CD14-positive monocyte (primary cell): Measurements from ENCODE around the gene MICU1. TPM values are rescaled to one million over a fixed set of nuclear protein-coding genes. Genes with fewer than 3 reads are reported as not detected.

Experiments
- DNase-seq, 3 donors: peaks; one replicate each; pipeline ENCODE4 v3.0.0-alpha.2; 2011 to 2022
- H2AFZ ChIP-seq: 2 replicates; pipeline ENCODE4 v1.6.0; 2012; ENCODE audit warnings: mild to moderate bottlenecking, low read depth, low read length, inconsistent platforms; ENCODE audit not compliant: insufficient read depth, poor library complexity, severe bottlenecking
- H3K27ac ChIP-seq, 2 donors: 1 replicate in 1 of 2; 2 replicates in 1 of 2; pipeline ENCODE4 v1.5.1; 2012 to 2013; ENCODE audit warnings: low read length in 2 of 2, control low read depth in 1 of 2, inconsistent platforms in 1 of 2, low read depth in 1 of 2, mild to moderate bottlenecking in 1 of 2
- H3K27me3 ChIP-seq, 2 donors: one replicate each; pipeline versions ENCODE4 v1.6.0 to v1.6.1; 2011 to 2013; ENCODE audit warnings: low read length in 2 of 2; ENCODE audit not compliant: control insufficient read depth in 2 of 2, insufficient read depth in 2 of 2
- H3K36me3 ChIP-seq, 2 donors: replicated peaks in 1 of 2; 1 replicate in 1 of 2; 2 replicates in 1 of 2; pipeline versions ENCODE4 v1.5.1 to v1.6.1; 2012 to 2013; ENCODE audit warnings: low read length in 2 of 2, control low read depth in 1 of 2, inconsistent platforms in 1 of 2, mild to moderate bottlenecking in 1 of 2; ENCODE audit not compliant: insufficient read depth in 2 of 2, control insufficient read depth in 1 of 2
- H3K4me1 ChIP-seq, 2 donors: 1 replicate in 1 of 2; 2 replicates in 1 of 2; pipeline versions ENCODE4 v1.5.1 to v1.6.1; 2012 to 2013; ENCODE audit warnings: low read length in 2 of 2, control low read depth in 1 of 2, inconsistent platforms in 1 of 2, mild to moderate bottlenecking in 1 of 2, moderate library complexity in 1 of 2; ENCODE audit not compliant: insufficient read depth in 2 of 2, control insufficient read depth in 1 of 2
- H3K4me2 ChIP-seq: replicated peaks from 2 replicates; pipeline ENCODE3; 2012; ENCODE audit warnings: low read length, moderate library complexity, mild to moderate bottlenecking; ENCODE audit not compliant: poor library complexity, severe bottlenecking; ENCODE audit errors: extremely low read depth
- H3K4me3 ChIP-seq, 3 experiments: fragments of 200-600 bp in 1 of 3; sonication (generic) in 1 of 3; replicated peaks in 1 of 3; 1 replicate in 2 of 3; 2 replicates in 1 of 3; pipeline ENCODE4 v1.5.1; 2011 to 2013; ENCODE audit warnings: low read length in 3 of 3, mild to moderate bottlenecking in 3 of 3, control low read depth in 2 of 3, low read depth in 2 of 3, inconsistent platforms in 1 of 3, moderate library complexity in 1 of 3
- H3K79me2 ChIP-seq: 2 replicates; pipeline ENCODE4 v1.6.0; 2012; ENCODE audit warnings: mild to moderate bottlenecking, control low read depth, inconsistent platforms, low read length, moderate library complexity; ENCODE audit not compliant: insufficient read depth
- H3K9ac ChIP-seq: 2 replicates; pipeline ENCODE4 v1.6.0; 2017; ENCODE audit warnings: low read length, mild to moderate bottlenecking; ENCODE audit not compliant: insufficient read depth, poor library complexity, severe bottlenecking
- H3K9me3 ChIP-seq, 2 donors: replicated peaks in 1 of 2; 1 replicate in 1 of 2; 2 replicates in 1 of 2; pipeline versions ENCODE4 v1.5.1 to v1.6.1; 2012 to 2013; ENCODE audit warnings: low read length in 2 of 2, control low read depth in 1 of 2; ENCODE audit not compliant: control insufficient read depth in 1 of 2, insufficient read depth in 1 of 2
- H4K20me1 ChIP-seq: 2 replicates; pipeline ENCODE4 v1.6.0; 2012; ENCODE audit warnings: mild to moderate bottlenecking, low read length, control low read depth, moderate library complexity; ENCODE audit not compliant: insufficient read depth
- H3K27ac Mint-ChIP-seq, 7 donors: one replicate each; pipeline ENCODE4 v1.8.0; 2020; ENCODE audit warnings: mild to moderate bottlenecking in 7 of 7, mixed read lengths in 7 of 7, moderate library complexity in 6 of 7, inconsistent platforms in 2 of 7
- H3K27me3 Mint-ChIP-seq, 3 donors: one replicate each; pipeline ENCODE4 v1.8.0; 2021 to 2022; ENCODE audit warnings: low read depth in 3 of 3, mild to moderate bottlenecking in 3 of 3, mixed read lengths in 3 of 3, moderate library complexity in 3 of 3, inconsistent platforms in 1 of 3
- H3K36me3 Mint-ChIP-seq, 2 donors: one replicate each; pipeline ENCODE4 v1.8.0; 2020; ENCODE audit warnings: mixed read lengths in 2 of 2, inconsistent platforms in 1 of 2, mild to moderate bottlenecking in 1 of 2
- H3K4me1 Mint-ChIP-seq: one replicate; pipeline ENCODE4 v1.8.0; 2020; ENCODE audit warnings: mild to moderate bottlenecking, mixed read lengths
- H3K4me3 Mint-ChIP-seq, 2 donors: one replicate each; pipeline ENCODE4 v1.8.0; 2020; ENCODE audit warnings: mild to moderate bottlenecking in 2 of 2, mixed read lengths in 2 of 2, moderate library complexity in 1 of 2
- H3K9me3 Mint-ChIP-seq, 7 donors: one replicate each; pipeline ENCODE4 v1.8.0; 2020 to 2022; ENCODE audit warnings: mixed read lengths in 7 of 7, mild to moderate bottlenecking in 6 of 7, moderate library complexity in 6 of 7, inconsistent platforms in 2 of 7
- WGBS: methylation state at CpG from one replicate; pipeline ENCODE4 v1.1.5; 2013; ENCODE audit warnings: missing lambda C conversion rate; ENCODE audit not compliant: insufficient coverage; 5-methylcytosine and 5-hydroxymethylcytosine counted together
- intact Hi-C, 2 donors: fragments of 100-400 bp; cut with micrococcal nuclease; formaldehyde crosslinking; loops; one replicate each; pipeline versions ENCODE4 v1.15.0 to v1.15.1; 2023
- polyA plus RNA-seq, 3 donors: library from polyadenylated mRNA; depleted of rRNA in 1 of 3; unstranded in 2 of 3; stranded (reverse) in 1 of 3; fragments of 300-500 nt in 2 of 3; fragments of >200 nt in 1 of 3; fragmentation: Illumina TruSeq in 2 of 3; gene quantifications; 1 replicate in 2 of 3; 2 replicates in 1 of 3; pipeline ENCODE4 v1.2.3, GENCODE V29; 2012 to 2021
- TF ChIP-seq, protein P1 (sequence below): fragments of 200-600 bp; IDR thresholded peaks from one replicate; pipeline ENCODE4 v1.8.0; 2022; ENCODE audit warnings: antibody characterized with exemption, mild to moderate bottlenecking

The MICU1 gene
- polyA plus RNA-seq, 3 donors, result 51.1 to 76.4 (median 51.7) TPM

DNA sequence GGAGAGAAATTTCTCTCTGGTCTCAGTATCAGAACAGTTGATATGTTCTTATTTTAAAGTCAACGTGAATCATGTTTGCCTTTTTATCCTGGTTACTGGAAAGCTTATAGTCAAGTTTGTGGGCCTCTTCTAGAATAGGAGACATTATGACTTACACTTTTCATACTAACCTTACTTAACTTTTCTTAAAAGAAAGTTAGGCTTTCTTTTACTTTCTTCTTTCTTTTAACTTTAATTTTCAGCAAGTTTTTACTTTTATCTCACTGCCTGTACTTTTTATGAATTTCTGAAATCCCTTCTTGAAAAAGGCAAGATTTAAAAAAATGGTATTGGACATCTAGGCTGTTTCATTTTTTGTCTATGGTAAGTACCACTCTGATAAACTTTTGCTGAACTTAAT, 195.9 kb downstream of the MICU1 start:
- Mint-ChIP-seq H3K36me3 (peaks cover 13 to 25% of the 10 kb centered on the region in 2 donors), H3K27me3 (no peaks in the 10 kb centered on the region)
- no peak overlapping the region for H2AFZ ChIP-seq

DNA sequence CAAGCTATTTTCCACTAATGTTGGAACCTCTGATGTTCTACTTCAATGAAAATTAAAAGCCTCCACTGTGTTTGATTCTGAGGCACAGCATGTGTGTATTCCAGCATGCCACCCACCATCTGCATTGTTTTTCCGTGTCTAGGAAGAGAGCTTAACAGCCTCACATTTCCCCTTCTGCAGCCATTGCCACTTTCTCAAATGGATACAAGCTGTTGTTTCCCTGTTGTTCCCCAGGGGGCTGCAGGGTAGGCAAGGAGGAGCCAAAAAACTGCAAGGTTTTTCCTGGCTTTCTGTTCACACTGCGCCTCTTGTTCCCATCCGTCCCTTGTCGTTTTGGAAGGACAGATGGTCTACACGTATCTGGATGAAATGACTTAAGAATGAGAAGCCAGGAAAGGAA, 198.9 kb downstream of the MICU1 start:
- 92% methylated on average over 2 of the region's 5 CpGs for WGBS
- no peak overlapping the region for H2AFZ ChIP-seq
- H3K4me3 ChIP-seq, result no peak overlapping the region
- no peak overlapping the region for H3K27ac ChIP-seq
- H3K9ac ChIP-seq, result no peak overlapping the region
- Mint-ChIP-seq H3K4me1 (no peaks in the 10 kb centered on the region), H3K9me3 (peaks cover 2 to 7% (median 5%) of the 10 kb centered on the region in 7 donors), H3K27me3 (no peaks in the 10 kb centered on the region), H3K36me3 (peaks cover 18 to 34% of the 10 kb centered on the region in 2 donors), H3K4me3 (no peak overlapping the region), H3K27ac (peak overlapping the region in 1 of 7 donors; percentile 41)
- H3K4me2 ChIP-seq, result no peak overlapping the region
- H3K36me3 ChIP-seq, result peaks cover 10 to 32% of the 10 kb centered on the region in 2 donors
- H3K4me1 ChIP-seq, result no peaks in the 10 kb centered on the region
- no peaks in the 10 kb centered on the region for H3K79me2 ChIP-seq
- H3K27me3 ChIP-seq, result no peaks in the 10 kb centered on the region
- intact Hi-C loops, result no loop called here
- H4K20me1 ChIP-seq, result no peaks in the 10 kb centered on the region
- DNase-seq, result no peak
- H3K9me3 ChIP-seq, result no peaks in the 10 kb centered on the region
- TF ChIP-seq, protein P1, sequence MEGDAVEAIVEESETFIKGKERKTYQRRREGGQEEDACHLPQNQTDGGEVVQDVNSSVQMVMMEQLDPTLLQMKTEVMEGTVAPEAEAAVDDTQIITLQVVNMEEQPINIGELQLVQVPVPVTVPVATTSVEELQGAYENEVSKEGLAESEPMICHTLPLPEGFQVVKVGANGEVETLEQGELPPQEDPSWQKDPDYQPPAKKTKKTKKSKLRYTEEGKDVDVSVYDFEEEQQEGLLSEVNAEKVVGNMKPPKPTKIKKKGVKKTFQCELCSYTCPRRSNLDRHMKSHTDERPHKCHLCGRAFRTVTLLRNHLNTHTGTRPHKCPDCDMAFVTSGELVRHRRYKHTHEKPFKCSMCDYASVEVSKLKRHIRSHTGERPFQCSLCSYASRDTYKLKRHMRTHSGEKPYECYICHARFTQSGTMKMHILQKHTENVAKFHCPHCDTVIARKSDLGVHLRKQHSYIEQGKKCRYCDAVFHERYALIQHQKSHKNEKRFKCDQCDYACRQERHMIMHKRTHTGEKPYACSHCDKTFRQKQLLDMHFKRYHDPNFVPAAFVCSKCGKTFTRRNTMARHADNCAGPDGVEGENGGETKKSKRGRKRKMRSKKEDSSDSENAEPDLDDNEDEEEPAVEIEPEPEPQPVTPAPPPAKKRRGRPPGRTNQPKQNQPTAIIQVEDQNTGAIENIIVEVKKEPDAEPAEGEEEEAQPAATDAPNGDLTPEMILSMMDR, result no peak

More for the DNA sequence above, 195.9 kb downstream of the MICU1 start:
- Mint-ChIP-seq H3K4me3 (no peak overlapping the region), H3K4me1 (no peaks in the 10 kb centered on the region), H3K9me3 (peaks cover 0 to 4% (median 0%) of the 10 kb centered on the region in 7 donors), H3K27ac (no peak overlapping the region)
- WGBS, result no CpG with 5 or more reads among the region's 1 CpG
- Histone ChIP-seq H3K4me2 (no peak overlapping the region), H3K36me3 (peaks cover 2 to 15% of the 10 kb centered on the region in 2 donors), H3K9me3 (no peaks in the 10 kb centered on the region), H4K20me1 (no peaks in the 10 kb centered on the region), H3K27me3 (no peaks in the 10 kb centered on the region), H3K27ac (no peak overlapping the region), H3K4me1 (no peaks in the 10 kb centered on the region), H3K9ac (no peak overlapping the region), H3K4me3 (no peak overlapping the region), H3K79me2 (no peaks in the 10 kb centered on the region)
- intact Hi-C loops, result no loop called here
- TF ChIP-seq, protein P1, result no peak
- no peak for DNase-seq
